K562 (cell line): ENCODE data around the gene CD47. TPM values are rescaled to one million over a fixed set of nuclear protein-coding genes. Genes with fewer than 3 reads are reported as not detected.

ENCODE experiments used
- ATAC-seq: fragments of 200-7000 bp; cut with Tn5 transposase; 3 replicates; pipeline ENCODE4 v1.9.1; 2020; ENCODE audit warnings: moderate library complexity
- BruUV-seq: library from RNA; stranded (reverse); fragments of 400-500 nt; replicated peaks from 2 replicates; lab custom pipeline; 2021; lab: Mats Ljungman, UMichigan
- CTCF ChIA-PET: fragments of 300-600 bp; formaldehyde crosslinking; extraction: SDS; loops from one replicate; lab custom pipeline; 2021; ENCODE audit warnings: low intra/inter-chr PET ratio; lab: Yijun Ruan, JAX
- POLR2A ChIA-PET: fragments of 300-600, 350-650 bp; sonication (Branson Sonifier 250); formaldehyde crosslinking; extraction: SDS; loops from one replicate; lab custom pipeline; 2021; ENCODE audit warnings: antibody characterized with exemption, inconsistent platforms; lab: Yijun Ruan, JAX
- DNase-seq, 4 experiments: peaks; one replicate each; pipeline versions ENCODE4 v3.0.0 to v3.0.0-alpha.2; 2011 to 2018; ENCODE audit warnings: low spot score in 3 of 4, mixed read lengths in 3 of 4; ENCODE audit errors: extremely low read depth in 1 of 4
- FAIRE-seq: peaks from 2 replicates; lab custom pipeline; 2011; peaks lifted over from hg19 to GRCh38; lab: Jason Lieb, UNC
- H2AFZ ChIP-seq: 2 replicates; pipeline ENCODE4 v1.6.0; 2011; ENCODE audit warnings: low read depth, low read length, control low read depth, inconsistent platforms
- H3K27ac ChIP-seq: fragments of 200-600 bp; 3 replicates; pipeline ENCODE4 v1.8.0; 2011; ENCODE audit warnings: low read depth, mild to moderate bottlenecking, control low read depth, inconsistent platforms, low read length, moderate library complexity, mixed read lengths; ENCODE audit errors: extremely low read depth
- H3K27me3 ChIP-seq, 2 experiments: fragments of 300-600 bp in 1 of 2; 2 replicates in 1 of 2; 3 replicates in 1 of 2; pipeline versions ENCODE4 v1.6.0 to v1.8.0; 2011; ENCODE audit warnings: inconsistent platforms in 2 of 2, low read length in 2 of 2, mild to moderate bottlenecking in 1 of 2, mixed read lengths in 1 of 2, moderate library complexity in 1 of 2; ENCODE audit not compliant: control insufficient read depth in 2 of 2, insufficient read depth in 2 of 2
- H3K36me3 ChIP-seq: fragments of 300-600 bp; 3 replicates; pipeline ENCODE4 v1.8.0; 2011; ENCODE audit warnings: mild to moderate bottlenecking, low read length, inconsistent platforms; ENCODE audit not compliant: control insufficient read depth, insufficient read depth
- H3K4me1 ChIP-seq, 2 experiments: fragments of 200-600 bp in 1 of 2; replicated peaks in 1 of 2; 2 replicates in 1 of 2; 3 replicates in 1 of 2; pipeline versions ENCODE4 v1.5.1 to v1.8.0; 2011; ENCODE audit warnings: inconsistent platforms in 2 of 2, low read length in 2 of 2, mild to moderate bottlenecking in 1 of 2, mixed read lengths in 1 of 2, moderate library complexity in 1 of 2; ENCODE audit not compliant: control insufficient read depth in 2 of 2, insufficient read depth in 2 of 2
- H3K4me2 ChIP-seq: 2 replicates; pipeline ENCODE4 v1.6.1; 2011; ENCODE audit warnings: low read length, control low read depth, inconsistent platforms, mixed read lengths; ENCODE audit not compliant: insufficient read depth
- H3K4me3 ChIP-seq: fragments of 200-600 bp; sonication (generic), shearing (Covaris generic); 2 replicates; pipeline ENCODE4 v1.5.1; 2016; ENCODE audit warnings: control low read depth, inconsistent platforms
- H3K79me2 ChIP-seq: fragments of 200-600 bp; 3 replicates; pipeline ENCODE4 v1.8.0; 2011; ENCODE audit warnings: low read length, inconsistent platforms; ENCODE audit not compliant: control insufficient read depth, insufficient read depth
- H3K9ac ChIP-seq, 2 experiments: 2 replicates each; pipeline versions ENCODE4 v1.6.0 to v1.6.1; 2011; ENCODE audit warnings: low read depth in 2 of 2, low read length in 2 of 2, control low read depth in 1 of 2, inconsistent platforms in 1 of 2, mild to moderate bottlenecking in 1 of 2, mixed read lengths in 1 of 2; ENCODE audit not compliant: insufficient read depth in 1 of 2
- H3K9me1 ChIP-seq: one replicate; pipeline ENCODE4 v1.6.0; 2011; ENCODE audit warnings: inconsistent platforms, mild to moderate bottlenecking, low read length, moderate library complexity; ENCODE audit not compliant: control insufficient read depth, insufficient read depth
- H3K9me3 ChIP-seq: replicated peaks from 2 replicates; pipeline ENCODE4 v1.5.1; 2011; ENCODE audit warnings: low read depth, low read length, inconsistent platforms; ENCODE audit not compliant: control insufficient read depth, insufficient read depth
- H4K20me1 ChIP-seq: replicated peaks from 2 replicates; pipeline ENCODE4 v1.6.1; 2011; ENCODE audit warnings: low read length, inconsistent platforms, mixed read lengths; ENCODE audit not compliant: control insufficient read depth, insufficient read depth
- E4F1 ChIP-seq: fragments of 250-450 bp; sonication (Bioruptor Pico); IDR thresholded peaks from 2 replicates; pipeline ENCODE4 v1.5.0; 2021; ENCODE audit warnings: mild to moderate bottlenecking, borderline replicate concordance
- EWSR1 ChIP-seq: fragments of 450-650 bp; IDR thresholded peaks from 2 replicates; pipeline ENCODE4 v1.6.1; 2018; ENCODE audit warnings: borderline replicate concordance, mild to moderate bottlenecking, low read depth, moderate library complexity; ENCODE audit not compliant: partially characterized antibody
- KLF10 ChIP-seq: fragments of 250-450 bp; sonication (Bioruptor Pico); IDR thresholded peaks from 2 replicates; pipeline ENCODE4 v1.6.1; 2021; ENCODE audit warnings: matching md5 sums
- MYBL2 ChIP-seq, 2 experiments: fragments of 450-650 bp in 1 of 2; sonication (generic) in 1 of 2; formaldehyde crosslinking in 1 of 2; IDR thresholded peaks; 2 replicates each; pipeline versions ENCODE4 v1.6.1 to v1.8.1; 2017 to 2022; ENCODE audit warnings: borderline replicate concordance in 1 of 2, inconsistent platforms in 1 of 2, low read depth in 1 of 2, mild to moderate bottlenecking in 1 of 2, missing genetic modification reagents in 1 of 2, moderate library complexity in 1 of 2
- NFIC ChIP-seq: fragments of 450-650 bp; IDR thresholded peaks from 2 replicates; pipeline ENCODE4 v1.6.1; 2017; ENCODE audit warnings: mild to moderate bottlenecking, inconsistent platforms
- NFIX ChIP-seq: fragments of 250-450 bp; sonication (Bioruptor Pico); IDR thresholded peaks from 2 replicates; pipeline ENCODE4 v1.4.0; 2020; ENCODE audit warnings: low read depth, mild to moderate bottlenecking, moderate library complexity
- SFPQ ChIP-seq: fragments of 200-400 bp; formaldehyde crosslinking; IDR thresholded peaks from 2 replicates; pipeline ENCODE4 v1.6.1; 2017; ENCODE audit warnings: mild to moderate bottlenecking, low read depth, low read length, moderate library complexity
- SREBF1 ChIP-seq: fragments of 150-350 bp; IDR thresholded peaks from 2 replicates; pipeline ENCODE4 v1.6.1; 2014; ENCODE audit warnings: antibody characterized with exemption, low read depth, low read length, borderline replicate concordance
- TEAD2 ChIP-seq: fragments of 450-650 bp; IDR thresholded peaks from 2 replicates; pipeline ENCODE4 v1.6.1; 2016; ENCODE audit warnings: missing genetic modification characterization, control low read depth, missing compliant biosample characterization
- in situ Hi-C: fragments of 300-500 bp; cut with MboI; formaldehyde crosslinking; loops from 4 replicates; pipeline ENCODE4 v1.15.0; 2018; ENCODE audit warnings: inconsistent platforms, mixed read lengths
- intact Hi-C: fragments of 100-400 bp; cut with micrococcal nuclease; formaldehyde crosslinking; loops from 2 replicates; pipeline ENCODE4 v1.14.2; 2022
- polyA plus RNA-seq, 8 experiments: library from polyadenylated mRNA; depleted of rRNA in 4 of 8; stranded (reverse) in 5 of 8; unstranded in 3 of 8; fragments of >200 nt; fragmentation: Nextera tagmentation in 2 of 8; fragmentation: Illumina TruSeq in 1 of 8; extraction: Ambion mirVana in 2 of 8; extraction: Trizol in 1 of 8; gene quantifications; 2 replicates each; pipeline versions ENCODE4 v1.2.1 to v1.2.3, GENCODE V29; 2011 to 2014; ENCODE audit warnings: inconsistent platforms in 1 of 8, missing spikeins in 1 of 8
- total RNA-seq, 7 experiments: library from RNA; depleted of rRNA in 6 of 7; stranded (reverse); fragments of >200 nt in 6 of 7; fragmentation: Illumina TruSeq in 2 of 7; extraction: Trizol in 2 of 7; gene quantifications; 2 replicates each; pipeline versions ENCODE4 v1.2.1 to v1.2.3, GENCODE V29; 2011 to 2021; ENCODE audit warnings: low replicate concordance in 1 of 7

Gene CD47
- total and polyA plus RNA-seq, 9 of the 15 experiments (the other 6 are each of a cell fraction or from before 2014, with no cell fraction given) = 10.2 to 62.6 (median 36.3) TPM

GRCh38 chr3:108106449-108106848 lies 15.6 kb upstream of the CD47 start:
- no peak for ATAC-seq
- TF ChIP-seq TEAD2 (no peak), NFIX (CRISPR knock-in tag) (0 out of 2 replicates have a peak, but pooled peaks have one; percentile 14), MYBL2 (IDR thresholded peaks at IDR 0.05; ENCODE audit: low read depth) (no peak), MYBL2 (CRISPR knock-in tag; IDR thresholded peaks at IDR 0.05; ENCODE audit: borderline replicate concordance) (no peak), NFIC (peak; percentile 89), EWSR1 (no peak), SREBF1 (no peak), SFPQ (no peak), KLF10 (CRISPR knock-in tag) (no peak), E4F1 (CRISPR knock-in tag) (no peak)
- Histone ChIP-seq H3K79me2 (no peaks in the 10 kb centered on the region), H3K9me1 (no peaks in the 10 kb centered on the region), H3K4me3 (no peak overlapping the region), H2AFZ (no peak overlapping the region), H3K4me2 (no peak overlapping the region), H3K4me1 (peaks cover 15 to 74% of the 10 kb centered on the region in 2 experiments), H4K20me1 (no peaks in the 10 kb centered on the region), H3K36me3 (no peaks in the 10 kb centered on the region), H3K27ac (no peak overlapping the region), H3K9ac (no peak overlapping the region), H3K27me3 (no peaks in the 10 kb centered on the region), H3K9me3 (no peaks in the 10 kb centered on the region)
- DNase-seq = no peak
- no TSS peak for BruUV-seq
- in situ Hi-C loops = no loop called here
- POLR2A ChIA-PET = no interaction called here
- intact Hi-C loops = loop anchor here (10.0 kb wide), 1 partner anchor 102 kb away; no protein-coding TSS in a partner anchor
- CTCF ChIA-PET = no interaction called here
- no peak for FAIRE-seq
